ENCODE results near the gene NXPE3.

Gene NXPE3

DNA sequence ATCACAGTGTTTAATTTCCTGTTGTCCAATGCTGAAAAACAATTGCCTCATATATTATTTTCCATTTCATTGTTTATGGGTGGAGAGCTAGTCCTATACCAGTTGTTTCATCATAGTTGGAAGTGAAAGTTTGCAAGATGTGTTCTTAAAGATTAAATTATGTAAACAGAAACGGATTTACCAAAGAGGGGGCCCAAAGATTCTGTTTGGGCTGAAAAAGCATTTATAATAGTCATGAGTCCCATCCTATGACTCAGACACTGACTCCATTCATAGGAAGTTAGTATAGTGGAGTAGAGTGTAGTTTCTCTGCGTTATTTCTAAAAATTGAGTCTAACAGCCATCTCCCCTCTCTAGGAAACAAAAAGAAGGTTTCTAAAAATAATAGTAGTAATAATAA, 94.6 kb downstream of the NXPE3 start:
- DNase-seq (ENCODE audit: low read depth in 2 of 2, low spot score in 1 of 2) = no peak

DNA sequence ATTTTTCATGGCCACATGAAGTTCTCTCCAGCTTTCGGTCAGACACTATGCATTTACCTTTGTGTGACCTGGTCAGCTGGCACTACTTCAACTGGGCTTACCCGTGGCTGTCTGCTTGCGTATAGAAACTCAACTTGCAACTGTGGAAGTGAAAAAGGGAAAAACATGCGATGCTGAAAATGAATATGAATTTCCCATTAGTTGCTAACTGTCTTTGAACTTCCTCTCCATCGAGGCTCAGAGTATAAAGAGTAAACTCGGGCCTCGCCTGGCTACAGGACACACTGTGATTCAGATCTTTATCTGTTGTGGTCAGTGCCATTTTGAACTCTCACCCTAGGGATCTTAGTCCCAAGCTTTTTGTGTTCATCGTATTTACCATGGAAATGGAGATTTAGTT, 97.1 kb downstream of the NXPE3 start:
- no peak for DNase-seq (ENCODE audit: low read depth in 2 of 2, low spot score in 1 of 2)
